GM23248 (cell line): ENCODE data around the gene GHRH.

ENCODE experiments used
- EZH2 ChIP-seq: fragments of 200-600 bp; sonication (generic); IDR thresholded peaks from 2 replicates; pipeline ENCODE4 v1.6.1; 2018; ENCODE audit warnings: antibody characterized with exemption, mild to moderate bottlenecking; ENCODE audit not compliant: insufficient read depth, poor library complexity, severe bottlenecking
- EZH2phosphoT487 ChIP-seq: fragments of 200-600 bp; sonication (generic); IDR thresholded peaks from 2 replicates; pipeline ENCODE4 v1.6.1; 2018; ENCODE audit warnings: antibody characterized with exemption, moderate library complexity, mild to moderate bottlenecking, low read depth; ENCODE audit not compliant: insufficient read depth

DNA sequence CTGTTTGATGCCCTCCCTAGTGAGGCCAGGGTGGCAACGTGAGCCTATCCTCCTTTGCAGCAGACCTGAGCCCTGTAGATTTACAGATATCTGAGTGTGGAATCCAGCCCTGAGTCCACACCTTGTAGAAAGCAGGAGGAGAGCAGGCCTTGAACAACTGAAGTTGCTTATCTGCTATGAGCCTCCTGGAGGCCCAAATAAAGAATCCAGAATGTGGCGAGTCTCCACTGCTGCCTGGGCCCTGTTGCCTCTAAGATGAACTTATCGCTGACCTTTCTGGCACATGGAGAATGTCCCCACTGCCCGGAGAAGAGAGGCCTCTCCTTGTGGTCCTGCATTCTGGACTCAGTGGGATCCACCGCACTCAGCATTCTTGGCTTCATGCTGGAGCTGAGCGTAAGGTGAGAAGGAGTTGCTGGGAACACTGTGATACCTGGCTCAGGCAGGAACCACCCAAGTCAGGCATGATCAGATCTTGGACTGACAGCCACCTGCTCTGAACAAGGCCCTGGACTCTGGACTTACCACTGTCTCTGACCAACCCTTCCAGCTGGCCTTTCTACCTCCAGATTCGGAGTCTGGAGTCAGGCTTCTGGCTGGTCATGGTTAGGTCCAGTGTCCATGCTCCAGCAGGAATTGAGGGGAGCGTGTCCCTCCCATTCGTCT is 22.0 kb upstream of the GHRH start:
- TF ChIP-seq EZH2 (no peak), EZH2phosphoT487 (no peak)
